HG03139 (cell line): ENCODE measurements around the gene KRT86.
"Not testable (repeated sequence)": the region's sequence is repeated elsewhere in the genome, so short reads cannot be mapped to it uniquely, and the experiment has no call there.

Experiments used
- ATAC-seq: cut with Tn5 transposase; IDR thresholded peaks from one replicate; pipeline ENCODE4 v1.9.1; 2021; ENCODE audit not compliant: unreplicated experiment

KRT86 gene

GRCh38 chr12:52312086-52312485, 37.6 kb downstream of the KRT86 start:
- ATAC-seq, result no peak

DNA sequence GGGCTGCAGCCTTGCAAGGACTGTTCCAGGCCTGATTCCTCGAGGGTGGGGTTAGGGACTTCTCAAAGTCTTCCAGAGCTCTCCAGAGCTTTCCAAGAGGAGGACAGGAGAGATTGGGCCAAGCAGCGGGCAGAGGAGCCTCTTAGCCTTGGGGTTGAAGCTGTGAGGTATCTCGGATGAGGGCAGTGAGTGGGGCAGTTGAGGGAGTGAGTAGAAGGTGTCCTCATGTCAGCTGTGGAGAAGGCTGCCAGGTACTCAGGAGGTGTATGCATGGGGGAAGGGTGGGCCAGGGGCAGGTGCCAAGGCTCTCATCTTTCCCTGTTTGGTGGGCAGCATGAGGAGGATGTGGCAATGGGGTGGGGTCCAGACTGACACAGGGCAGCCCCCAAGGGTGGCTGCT, 39.0 kb downstream of the KRT86 start:
- ATAC-seq, result no peak

- ATAC-seq, result no peak
Observed at GRCh38 chr12:52313926-52314325, 39.5 kb downstream of the KRT86 start.

DNA sequence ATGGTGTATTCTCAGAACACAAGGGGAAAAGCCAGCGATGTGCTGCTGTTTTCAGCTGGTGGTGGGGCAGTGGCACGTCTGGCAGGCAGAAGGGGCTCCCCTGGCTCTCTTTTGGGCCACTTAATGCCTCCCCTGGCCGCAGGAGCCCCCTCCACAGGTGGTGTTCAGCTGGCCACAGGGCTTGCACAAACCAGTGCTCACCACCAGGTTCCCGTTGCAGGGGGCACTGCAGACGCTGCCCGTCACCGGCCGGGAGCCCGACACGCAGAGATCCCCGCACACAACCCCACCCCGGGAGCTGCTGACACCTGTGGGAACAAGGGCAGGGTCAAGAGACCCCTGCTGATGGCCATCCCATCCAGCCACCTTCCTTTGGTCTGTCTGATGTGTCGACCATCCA, 40.1 kb downstream of the KRT86 start:
- ATAC-seq, result no peak

- not testable (repeated sequence) for ATAC-seq
Observed at GRCh38 chr12:52315721-52316120, 41.3 kb downstream of the KRT86 start.

DNA sequence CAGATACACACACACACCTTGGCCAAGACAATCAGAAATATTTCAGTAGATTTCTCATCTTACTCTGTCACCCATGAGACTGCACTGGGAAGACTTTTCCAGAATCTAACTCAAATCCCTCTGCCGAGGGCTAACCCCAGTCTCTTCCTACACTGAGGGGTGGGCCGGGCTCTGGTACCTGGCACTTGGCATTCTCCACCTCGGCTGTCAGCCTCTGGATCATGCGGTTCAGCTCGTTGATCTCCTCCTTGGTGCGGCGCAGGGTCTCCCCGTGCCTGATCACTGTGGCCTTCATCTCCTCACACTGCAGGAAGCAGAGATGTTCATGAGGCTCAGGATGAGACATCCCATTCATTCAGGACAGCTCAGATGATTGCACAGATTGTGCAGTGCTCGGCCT, 41.8 kb downstream of the KRT86 start:
- ATAC-seq, result no peak

DNA sequence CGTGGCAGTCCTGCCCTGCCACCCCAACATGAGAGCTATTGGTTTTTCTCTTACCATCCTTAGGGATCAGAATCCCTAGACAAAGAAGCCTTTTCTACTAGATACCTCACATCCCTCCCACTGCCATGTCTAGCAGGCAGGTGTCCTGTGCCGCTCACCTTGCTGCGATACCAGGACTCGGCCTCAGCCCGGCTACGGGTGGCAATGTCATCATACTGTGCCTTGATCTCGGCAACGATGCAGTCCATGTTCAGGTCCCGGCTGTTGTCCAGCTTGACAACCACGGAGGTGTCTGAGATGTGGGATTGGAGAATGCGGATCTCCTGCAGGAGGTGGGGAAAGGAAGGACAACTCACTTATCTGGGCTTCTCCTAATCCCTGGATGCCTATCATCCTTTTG, 42.3 kb downstream of the KRT86 start:
- no peak for ATAC-seq

GRCh38 chr12:52317468-52318052, 43.1 kb downstream of the KRT86 start:
- no peak for ATAC-seq

DNA sequence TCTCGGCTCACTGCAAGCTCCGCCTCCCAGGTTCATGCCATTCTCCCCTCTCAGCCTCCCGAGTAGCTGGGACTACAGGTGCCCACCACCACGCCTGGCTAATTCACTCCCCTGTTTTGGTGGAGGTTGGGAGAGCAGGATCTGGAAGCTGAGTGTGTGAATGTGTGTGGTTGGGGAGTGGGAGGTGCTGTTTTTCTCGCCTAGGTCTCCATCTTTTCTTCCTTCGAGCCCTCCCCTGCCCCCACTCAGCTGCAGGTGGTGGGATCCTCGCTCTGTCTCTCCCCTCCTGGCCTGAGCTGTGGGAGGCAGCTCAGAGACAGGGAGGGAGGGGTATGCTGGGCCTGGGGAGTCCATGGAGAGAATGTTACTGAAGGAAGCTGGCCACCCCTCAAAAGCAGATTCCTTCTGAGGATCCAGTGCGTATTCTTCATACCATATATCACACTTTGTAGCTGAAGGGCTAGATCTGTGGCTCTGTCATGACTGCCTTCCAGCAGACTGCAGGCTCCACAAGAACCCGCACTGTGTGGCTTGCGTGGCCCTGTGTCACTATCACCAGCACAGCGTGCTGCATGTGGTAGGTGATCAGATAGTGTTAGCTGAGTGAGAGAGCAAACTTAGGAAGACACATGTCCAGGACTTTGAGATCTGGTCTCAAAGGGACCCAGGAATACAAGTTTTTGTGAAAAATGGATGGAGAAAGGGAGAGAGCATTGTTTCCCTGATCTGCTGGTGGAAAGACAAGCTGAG, 44.0 kb downstream of the KRT86 start:
- ATAC-seq, result no peak

DNA sequence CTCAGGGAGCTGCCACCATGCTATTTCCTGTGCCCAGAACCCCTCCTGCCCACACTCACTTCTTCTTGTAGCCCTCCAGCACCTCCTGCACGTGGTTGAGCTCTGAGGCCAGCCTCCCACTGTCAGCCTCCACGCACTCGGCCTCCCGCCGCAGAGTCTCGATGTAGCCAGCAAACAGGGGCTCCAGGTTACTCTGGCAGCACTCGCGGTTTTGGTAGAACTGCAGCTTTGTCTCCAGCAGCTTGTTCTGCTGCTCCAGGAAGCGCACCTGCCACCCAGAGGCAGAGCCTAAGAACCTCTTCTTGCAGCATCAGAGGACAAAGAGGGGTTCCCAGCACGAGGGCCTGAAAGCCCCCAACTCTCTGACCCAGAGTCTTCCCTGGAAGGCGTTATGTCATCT, 44.7 kb downstream of the KRT86 start:
- ATAC-seq, result no peak

- no peak for ATAC-seq
Observed at GRCh38 chr12:52320784-52321400, 46.4 kb downstream of the KRT86 start, which contains the start of gene KRT83. KRT83 (minus strand) TSS chr12:52321398; CDS start chr12:52321335, 63 bp downstream.

GRCh38 chr12:52321418-52321817, 47.0 kb downstream of the KRT86 start:
- no peak for ATAC-seq

DNA sequence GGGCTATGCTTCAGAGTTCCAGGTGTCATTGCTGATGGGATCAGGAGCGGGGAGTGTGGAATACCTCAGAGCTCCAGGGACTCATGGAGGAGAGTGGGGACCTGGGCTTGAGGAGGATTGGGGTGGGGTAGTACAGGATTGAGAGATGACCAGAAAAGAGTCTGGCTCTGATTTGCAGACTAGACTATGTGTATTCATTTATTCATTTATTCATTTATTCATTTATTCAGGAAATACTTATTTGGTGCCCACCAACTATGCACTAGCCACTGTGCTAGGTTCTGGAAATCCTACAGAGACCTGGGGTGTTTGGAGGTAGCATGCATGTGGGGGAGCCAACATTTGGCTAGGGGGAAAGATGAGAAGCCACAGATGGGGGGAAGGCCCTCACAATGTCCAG, 47.6 kb downstream of the KRT86 start:
- ATAC-seq, result no peak

DNA sequence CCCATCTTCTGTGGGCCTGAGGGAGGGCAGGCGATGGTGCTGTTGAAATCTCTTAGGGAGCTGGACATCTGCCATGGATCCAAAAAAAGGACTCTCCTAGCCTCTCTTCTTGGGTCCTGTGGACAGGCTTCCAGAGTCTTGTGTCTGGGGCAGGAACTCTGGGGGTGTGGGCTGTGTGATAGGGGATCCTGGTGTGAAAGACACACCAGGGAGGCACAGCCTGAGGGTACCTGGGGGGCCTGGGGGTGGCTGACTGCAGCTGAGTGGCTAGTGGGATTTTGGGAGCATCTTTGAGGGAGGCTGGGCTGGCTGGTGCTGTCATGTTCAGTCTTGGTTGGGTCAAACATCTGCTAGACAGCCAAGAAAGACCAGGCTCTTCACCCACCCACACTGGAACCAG, 48.6 kb downstream of the KRT86 start:
- ATAC-seq, result no peak

DNA sequence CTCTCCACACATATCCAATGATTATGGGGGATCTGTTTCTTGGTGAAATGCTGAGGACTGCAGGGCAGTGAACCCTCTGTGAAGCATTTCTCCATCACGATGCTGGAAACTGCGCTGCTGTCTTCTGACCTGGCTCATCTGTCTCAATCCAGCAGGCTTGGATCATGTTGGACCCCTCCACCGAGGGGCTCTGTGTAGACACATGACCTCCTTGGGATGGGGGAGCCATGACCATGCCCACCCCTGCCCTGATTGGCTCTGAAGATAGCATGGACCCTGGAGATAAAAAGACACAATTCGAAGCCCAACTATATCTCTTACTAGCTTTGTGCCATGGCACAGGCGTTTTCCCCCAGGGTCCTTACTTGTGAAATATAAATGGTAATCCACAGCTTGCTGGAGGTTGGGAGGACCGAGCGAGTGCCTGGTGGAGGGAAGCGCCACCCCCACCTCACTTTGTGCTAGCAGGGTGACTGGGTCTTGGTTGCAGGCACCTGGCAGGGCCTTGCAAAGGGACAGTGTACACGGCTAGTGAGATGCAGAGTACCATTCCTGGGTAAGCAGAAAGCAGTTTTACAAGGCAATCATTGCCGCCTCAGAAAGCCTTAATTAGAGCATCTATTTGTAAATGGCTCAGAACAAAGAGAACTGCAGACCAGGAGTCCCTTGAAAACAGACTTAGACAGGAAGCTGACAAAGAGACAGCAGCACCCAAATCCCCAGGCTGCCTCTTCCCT, 49.1 kb downstream of the KRT86 start:
- ATAC-seq, result no peak

DNA sequence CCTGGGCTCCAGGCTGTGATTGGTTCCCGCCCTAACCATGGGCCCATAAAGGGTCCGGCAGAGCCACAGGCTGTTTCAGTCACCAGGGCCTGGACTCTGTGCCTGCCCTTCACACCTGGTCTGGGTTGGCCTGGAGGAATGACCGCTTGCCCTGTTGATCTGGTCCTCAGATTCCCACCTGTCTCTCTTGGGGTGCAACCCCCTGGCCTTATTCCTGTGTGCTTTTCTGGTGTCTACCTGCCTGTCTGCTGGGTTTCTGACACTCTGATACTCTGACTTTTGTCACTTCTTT, 49.7 kb downstream of the KRT86 start:
- no peak for ATAC-seq

GRCh38 chr12:52327052-52327829, 52.8 kb downstream of the KRT86 start:
- peak; percentile 83 for ATAC-seq

DNA sequence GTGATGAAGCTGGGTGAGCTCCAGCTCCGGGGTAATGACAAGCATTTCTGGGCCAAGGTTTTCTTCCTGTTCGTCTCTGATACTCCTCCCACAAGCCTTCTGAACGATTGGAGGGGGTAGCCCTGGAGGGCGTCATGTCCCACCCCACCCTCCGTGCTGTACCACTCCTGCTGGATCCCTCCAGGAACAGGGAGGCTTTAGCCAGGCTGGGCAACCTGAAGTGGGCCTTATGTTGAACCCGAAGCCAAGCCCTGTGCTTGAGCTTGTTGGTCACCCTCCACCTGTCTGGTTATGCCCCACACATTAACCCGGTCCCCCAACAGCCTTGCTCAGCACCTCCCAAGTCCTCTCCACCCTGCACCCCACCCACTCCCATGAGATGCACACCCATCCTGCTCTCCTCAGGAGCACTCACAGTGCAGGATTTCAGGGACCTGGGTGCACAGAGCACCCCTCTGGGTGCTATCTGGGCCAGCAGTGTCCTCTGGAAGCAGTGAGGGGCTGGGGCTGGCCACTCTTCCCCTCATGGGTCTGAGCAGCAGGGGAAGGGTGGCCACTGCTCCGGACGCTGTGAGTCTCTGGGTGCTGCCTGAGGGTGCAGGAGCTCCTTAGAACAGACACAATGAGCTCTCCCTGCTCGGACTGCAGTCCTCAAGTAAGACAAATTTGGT, 53.5 kb downstream of the KRT86 start:
- no peak for ATAC-seq

DNA sequence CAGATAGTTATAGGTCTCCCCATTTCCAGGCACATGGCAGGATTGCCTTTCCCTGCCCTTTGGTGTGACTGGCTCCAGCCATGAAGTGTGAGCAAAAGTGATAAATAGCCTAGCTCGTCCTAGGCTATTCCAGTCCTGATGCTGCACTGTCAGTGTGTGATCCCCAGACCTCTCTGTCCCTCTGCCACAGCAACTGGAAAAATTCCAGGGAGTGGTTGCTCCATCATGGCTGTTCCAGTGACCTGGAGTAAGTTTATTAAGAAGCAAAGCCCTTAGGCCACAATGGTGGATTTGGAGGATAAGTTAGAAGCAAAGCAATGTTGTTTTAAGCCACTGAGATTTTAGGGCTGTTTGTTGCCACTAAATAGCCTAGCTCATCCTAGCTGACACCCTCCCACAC, 56.6 kb downstream of the KRT86 start:
- ATAC-seq, result no peak

DNA sequence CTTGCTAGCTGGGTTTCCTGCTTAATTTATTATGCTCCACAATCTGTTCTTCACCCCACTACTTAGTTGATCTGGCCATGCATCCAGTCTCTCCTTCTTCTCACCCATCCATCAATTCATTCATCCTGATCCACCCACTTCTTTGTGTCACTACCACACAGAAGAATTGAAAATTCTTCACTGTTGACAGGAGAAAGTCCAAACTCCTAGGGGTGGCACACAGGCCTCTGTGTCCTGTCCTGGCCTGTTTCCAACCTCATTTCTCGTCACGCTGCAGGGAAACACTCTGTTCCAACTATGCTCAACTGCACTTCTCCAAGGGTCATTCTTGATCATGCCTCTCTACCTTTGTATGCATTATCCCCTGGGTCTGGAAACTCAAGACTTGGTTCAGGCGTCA, 57.4 kb downstream of the KRT86 start:
- no peak for ATAC-seq

DNA sequence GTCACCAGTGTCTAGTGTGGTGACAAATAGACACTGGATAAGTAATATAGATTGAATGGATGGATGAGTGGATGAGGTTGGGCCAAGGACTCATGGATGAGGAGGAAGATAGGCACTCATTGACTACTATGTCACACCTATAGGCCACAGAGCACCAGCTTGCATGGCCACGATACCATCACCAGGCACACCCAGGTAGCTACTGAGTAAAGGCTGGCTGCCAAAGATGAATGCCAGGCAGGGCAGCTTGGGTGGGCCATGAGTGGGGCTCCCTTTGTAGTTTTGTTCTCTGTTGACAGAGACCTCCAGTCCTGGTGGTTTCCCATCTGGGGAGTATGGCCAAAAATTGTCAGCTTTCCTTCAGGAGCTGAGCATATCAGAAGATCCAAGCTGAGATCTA, 57.9 kb downstream of the KRT86 start:
- ATAC-seq, result no peak
